G401 (cell line): Measurements from ENCODE around the gene PUM2. TPM values are rescaled to one million over a fixed set of nuclear protein-coding genes. Genes with fewer than 3 reads are reported as not detected.
"Not testable (repeated sequence)": the region's sequence is repeated elsewhere in the genome, so short reads cannot be mapped to it uniquely, and the experiment has no call there.

Experiments
- DNase-seq: peaks from one replicate; pipeline ENCODE4 v3.0.0-alpha.2; 2015; ENCODE audit warnings: low spot score
- in situ Hi-C: cut with HindIII; loops from 2 replicates; pipeline ENCODE4 v1.10.0; 2016; ENCODE audit warnings: low sequenced_read_pairs, mixed read lengths
- total RNA-seq: library from RNA; depleted of rRNA; stranded (reverse); fragments of >200 nt; shearing (Covaris generic); gene quantifications from 2 replicates; pipeline ENCODE4 v1.2.3, GENCODE V29; 2014

Gene PUM2
- total RNA-seq, 1 experiment from 2014 or later = 48.3 TPM

GRCh38 chr2:20371323-20372025 lies 20.8 kb upstream of the PUM2 start:
- no peak for DNase-seq
- in situ Hi-C loops = no loop called here

GRCh38 chr2:20370191-20370590 lies 19.5 kb upstream of the PUM2 start:
- DNase-seq = no peak
- in situ Hi-C loops = no loop called here

- no peak for DNase-seq
- in situ Hi-C loops = no loop called here
Measured at GRCh38 chr2:20369366-20369765, 18.7 kb upstream of the PUM2 start.

- in situ Hi-C loops = no loop called here
Measured at GRCh38 chr2:20368706-20369105, 18.1 kb upstream of the PUM2 start.

GRCh38 chr2:20367929-20368328 lies 17.3 kb upstream of the PUM2 start:
- DNase-seq, in situ Hi-C loops: not testable (repeated sequence)

More at GRCh38 chr2:20368706-20369105, 18.1 kb upstream of the PUM2 start:
- DNase-seq = no peak

- in situ Hi-C loops = no loop called here
- DNase-seq = no peak
Measured at GRCh38 chr2:20366672-20367116, 16.1 kb upstream of the PUM2 start.

GRCh38 chr2:20365249-20365817 lies 14.7 kb upstream of the PUM2 start:
- DNase-seq = no peak
- in situ Hi-C loops = no loop called here

- no peak for DNase-seq
- in situ Hi-C loops = no loop called here
Measured at GRCh38 chr2:20363578-20363977, 12.9 kb upstream of the PUM2 start.

GRCh38 chr2:20362701-20363435 lies 12.2 kb upstream of the PUM2 start:
- no peak for DNase-seq
- in situ Hi-C loops = no loop called here

GRCh38 chr2:20361893-20362292 lies 11.2 kb upstream of the PUM2 start:
- in situ Hi-C loops = no loop called here
- no peak for DNase-seq

GRCh38 chr2:20359096-20359495 lies 8.5 kb upstream of the PUM2 start:
- in situ Hi-C loops = no loop called here
- no peak for DNase-seq

- no peak for DNase-seq
- in situ Hi-C loops = no loop called here
Measured at GRCh38 chr2:20357638-20358389, 7.2 kb upstream of the PUM2 start.

GRCh38 chr2:20356042-20356441 lies 5.4 kb upstream of the PUM2 start:
- no peak for DNase-seq
- in situ Hi-C loops = no loop called here

GRCh38 chr2:20355131-20355530 lies 4.5 kb upstream of the PUM2 start:
- in situ Hi-C loops = no loop called here
- no peak for DNase-seq

GRCh38 chr2:20353241-20353992 lies 2.8 kb upstream of the PUM2 start:
- in situ Hi-C loops = no loop called here
- peak; percentile 20 for DNase-seq

GRCh38 chr2:20352581-20353216 lies 2.1 kb upstream of the PUM2 start:
- no peak for DNase-seq
- in situ Hi-C loops = no loop called here

- in situ Hi-C loops = no loop called here
- DNase-seq = no peak
Measured at GRCh38 chr2:20352230-20352578, 1.6 kb upstream of the PUM2 start.

GRCh38 chr2:20351555-20352229 lies 1.0 kb upstream of the PUM2 start:
- DNase-seq = no peak
- in situ Hi-C loops = no loop called here
